MM.1S (cell line): ENCODE results near the gene NRP2.

Experiments
- CTCF ChIP-seq: fragments of 300-600 bp; sonication (generic); IDR thresholded peaks from 2 replicates; pipeline ENCODE4 v1.5.1; 2016; ENCODE audit warnings: antibody characterized with exemption, low read length, mixed read lengths
- EZH2 ChIP-seq: fragments of 300-600 bp; sonication (generic); optimal IDR thresholded peaks from 2 replicates; pipeline ENCODE3; 2017; ENCODE audit warnings: low read depth, mild to moderate bottlenecking, antibody characterized with exemption, low read length, mixed read lengths
- EZH2phosphoT487 ChIP-seq: fragments of 300-600 bp; sonication (generic); IDR thresholded peaks from 2 replicates; pipeline ENCODE4 v1.6.1; 2018; ENCODE audit warnings: antibody characterized with exemption, low read length

GRCh38 chr2:205805136-205805535, 122.8 kb downstream of the NRP2 start:
- TF ChIP-seq CTCF (no peak), EZH2 (no peak), EZH2phosphoT487 (no peak)
